ENCODE results near the gene PHF12. TPM values are rescaled to one million over a fixed set of nuclear protein-coding genes. Genes with fewer than 3 reads are reported as not detected.

PHF12 gene
- total RNA-seq, 1 donor from 2014 or later: 42.8 TPM

Small RNA genes within 50 kb of the gene (microRNA-seq; reads per million reads assigned to microRNA genes)
- not detected for gene MIR451B

Other genes with a start within 250 kb of the PHF12 start
- gene PROCA1, start 239.6 kb downstream of the PHF12 start, total RNA-seq: 7.6 TPM
- 81.3 TPM for gene RAB34, start 233.7 kb downstream of the PHF12 start, total RNA-seq
- gene RPL23A, start 231.5 kb downstream of the PHF12 start, total RNA-seq: 1,089 TPM
- 3.1 TPM for gene TLCD1, start 225.3 kb downstream of the PHF12 start, total RNA-seq
- gene NEK8, start 222.7 kb downstream of the PHF12 start, total RNA-seq: 3.4 TPM
- 39.2 TPM for gene TRAF4, start 207.5 kb downstream of the PHF12 start, total RNA-seq
- gene FAM222B, start 108.7 kb downstream of the PHF12 start, total RNA-seq: 17.3 TPM
- 23.0 TPM for gene ERAL1, start 96.5 kb downstream of the PHF12 start, total RNA-seq
- 111 TPM for gene FLOT2, start 53.8 kb downstream of the PHF12 start, total RNA-seq
- 9.6 TPM for gene DHRS13, start 48.4 kb downstream of the PHF12 start, total RNA-seq
- gene SEZ6, start 54.5 kb upstream of the PHF12 start, total RNA-seq: not detected
- gene PIPOX, start 91.6 kb upstream of the PHF12 start, total RNA-seq: 1.5 TPM
- gene MYO18A, start 228.9 kb upstream of the PHF12 start, total RNA-seq: 109 TPM

Measured in sciatic nerve (tissue), 1 donor.